GM12891 (cell line): ENCODE measurements around the gene IGFBP1.
"Not testable (repeated sequence)": the region's sequence is repeated elsewhere in the genome, so short reads cannot be mapped to it uniquely, and the experiment has no call there.

Source experiments
- PAX5 ChIP-seq: IDR thresholded peaks from 2 replicates; pipeline ENCODE4 v1.6.1; 2011; ENCODE audit warnings: low read length, moderate library complexity, mild to moderate bottlenecking; ENCODE audit not compliant: insufficient read depth, severe bottlenecking
- POLR2A ChIP-seq: IDR thresholded peaks from 2 replicates; pipeline ENCODE4 v1.6.1; 2011; ENCODE audit warnings: low read depth, low read length, control low read depth
- POLR2AphosphoS5 ChIP-seq: IDR thresholded peaks from 2 replicates; pipeline ENCODE4 v1.6.1; 2011; ENCODE audit warnings: low read depth, low read length, control low read depth
- POU2F2 ChIP-seq: IDR thresholded peaks from 2 replicates; pipeline ENCODE4 v1.6.1; 2011; ENCODE audit warnings: low read depth, mild to moderate bottlenecking, control low read depth, low read length, moderate library complexity
- SPI1 ChIP-seq: IDR thresholded peaks from 2 replicates; pipeline ENCODE4 v1.6.1; 2011; ENCODE audit warnings: low read depth, low read length, control low read depth
- TAF1 ChIP-seq: IDR thresholded peaks from 2 replicates; pipeline ENCODE4 v1.6.1; 2011; ENCODE audit warnings: low read depth, low read length, control low read depth

GRCh38 chr7:45940237-45940781 lies 52.0 kb downstream of the IGFBP1 start:
- not testable (repeated sequence) for TF ChIP-seq POLR2A, SPI1, TAF1, POLR2AphosphoS5, POU2F2, PAX5
